K562 (cell line): ENCODE data around the gene DGUOK. TPM values are rescaled to one million over a fixed set of nuclear protein-coding genes. Genes with fewer than 3 reads are reported as not detected.

Experiments
- ATF7 ChIP-seq: fragments of 450-650 bp; IDR thresholded peaks from 2 replicates; pipeline ENCODE4 v1.7.1; 2014; ENCODE audit warnings: mild to moderate bottlenecking, moderate library complexity
- E2F1 ChIP-seq: sonication (generic); formaldehyde crosslinking; IDR thresholded peaks from 2 replicates; pipeline ENCODE4 v1.8.1; 2023; ENCODE audit warnings: mild to moderate bottlenecking, missing genetic modification reagents, moderate library complexity
- FIP1L1 ChIP-seq: fragments of 200-400 bp; formaldehyde crosslinking; IDR thresholded peaks from 2 replicates; pipeline ENCODE4 v1.6.1; 2018; ENCODE audit warnings: mild to moderate bottlenecking, low read depth, low read length; ENCODE audit not compliant: poor library complexity, severe bottlenecking
- HOXB6 ChIP-seq: fragments of 250-450 bp; sonication (Bioruptor Pico); IDR thresholded peaks from 2 replicates; pipeline ENCODE4 v1.5.1; 2022; ENCODE audit warnings: mild to moderate bottlenecking, borderline replicate concordance
- IRF1 ChIP-seq: sonication (generic); formaldehyde crosslinking; IDR thresholded peaks from 2 replicates; pipeline ENCODE4 v1.8.0; 2022; ENCODE audit warnings: missing genetic modification reagents, mild to moderate bottlenecking, borderline replicate concordance
- KLF16 ChIP-seq: IDR thresholded peaks from 2 replicates; pipeline ENCODE4 v1.6.1; 2016; ENCODE audit warnings: antibody characterized with exemption
- LARP7 ChIP-seq: fragments of 450-650 bp; IDR thresholded peaks from 2 replicates; pipeline ENCODE4 v1.6.1; 2016
- NFE2L1 ChIP-seq: fragments of 450-650 bp; IDR thresholded peaks from 2 replicates; pipeline ENCODE4 v1.6.1; 2016; ENCODE audit warnings: missing genetic modification characterization, low read depth, mild to moderate bottlenecking, missing compliant biosample characterization, moderate library complexity, borderline replicate concordance
- POLR2AphosphoS5 ChIP-seq: IDR thresholded peaks from 2 replicates; pipeline ENCODE4 v1.6.1; 2011; ENCODE audit warnings: mild to moderate bottlenecking, low read depth, low read length, moderate library complexity; ENCODE audit not compliant: control insufficient read depth, insufficient read depth
- RFX7 ChIP-seq: fragments of 250-450 bp; sonication (Bioruptor Pico); IDR thresholded peaks from 2 replicates; pipeline ENCODE4 v1.5.1; 2021; ENCODE audit warnings: mild to moderate bottlenecking
- SIX5 ChIP-seq, 2 experiments: IDR thresholded peaks; 2 replicates each; pipeline ENCODE4 v1.6.1; 2011; ENCODE audit warnings: low read length in 2 of 2, borderline replicate concordance in 1 of 2, low read depth in 1 of 2, mild to moderate bottlenecking in 1 of 2, moderate library complexity in 1 of 2; ENCODE audit not compliant: insufficient read depth in 1 of 2
- SPI1 ChIP-seq: IDR thresholded peaks from 2 replicates; pipeline ENCODE4 v1.6.1; 2011; ENCODE audit warnings: low read depth, low read length, control low read depth, borderline replicate concordance
- SRF ChIP-seq, 2 experiments: fragments of 250-450, 450-650 bp in 1 of 2; sonication (Bioruptor Pico) in 1 of 2; sonication (generic) in 1 of 2; formaldehyde crosslinking; IDR thresholded peaks; 2 replicates each; pipeline versions ENCODE4 v1.5.0 to v1.5.1; 2020 to 2022; ENCODE audit warnings: mild to moderate bottlenecking in 1 of 2, missing genetic modification reagents in 1 of 2
- ZHX1 ChIP-seq: fragments of 150-350 bp; conservative IDR thresholded peaks from 2 replicates; pipeline ENCODE4 v1.6.1; 2014; ENCODE audit warnings: low read length
- ZSCAN32 ChIP-seq: fragments of 450-650 bp; formaldehyde crosslinking; IDR thresholded peaks from 2 replicates; pipeline ENCODE4 v1.4.0; 2020; ENCODE audit warnings: mild to moderate bottlenecking, moderate library complexity
- polyA plus RNA-seq, 8 experiments: library from polyadenylated mRNA; depleted of rRNA in 4 of 8; stranded (reverse) in 5 of 8; unstranded in 3 of 8; fragments of >200 nt; fragmentation: Nextera tagmentation in 2 of 8; fragmentation: Illumina TruSeq in 1 of 8; extraction: Ambion mirVana in 2 of 8; extraction: Trizol in 1 of 8; gene quantifications; 2 replicates each; pipeline versions ENCODE4 v1.2.1 to v1.2.3, GENCODE V29; 2011 to 2014; ENCODE audit warnings: inconsistent platforms in 1 of 8, missing spikeins in 1 of 8
- total RNA-seq, 7 experiments: library from RNA; depleted of rRNA in 6 of 7; stranded (reverse); fragments of >200 nt in 6 of 7; fragmentation: Illumina TruSeq in 2 of 7; extraction: Trizol in 2 of 7; gene quantifications; 2 replicates each; pipeline versions ENCODE4 v1.2.1 to v1.2.3, GENCODE V29; 2011 to 2021; ENCODE audit warnings: low replicate concordance in 1 of 7

DGUOK gene
- total and polyA plus RNA-seq, 9 of the 15 experiments (the other 6 are each of a cell fraction or from before 2014, with no cell fraction given), result 67.0 to 288 (median 126) TPM

GRCh38 chr2:73926493-73927327 is at the start of gene DGUOK (continued):
- TF ChIP-seq E2F1 (CRISPR knock-in tag) (peak; percentile 72; the same call in 1 of the 2 replicates), SPI1 (peak; percentile 97), HOXB6 (CRISPR knock-in tag) (no peak), FIP1L1 (peak; percentile 30), KLF16 (no peak), ATF7 (peak; percentile 91), NFE2L1 (tag) (no peak), SIX5 (IDR thresholded peaks at IDR 0.05; ENCODE audit: borderline replicate concordance in 1 of 2, insufficient read depth in 1 of 2, low read depth in 1 of 2, low read length in 2 of 2) (0 out of 4 replicates have a peak, but pooled peaks of 1 of the 2 experiments have one; percentile 15), ZSCAN32 (no peak), SRF (CRISPR knock-in tag; IDR thresholded peaks at IDR 0.05) (no peak), RFX7 (CRISPR knock-in tag) (no peak), POLR2AphosphoS5 (peak; percentile 91), IRF1 (CRISPR knock-in tag) (0 out of 2 replicates have a peak, but pooled peaks have one; percentile 59), ZHX1 (no peak; the same call in 1 of the 2 replicates), LARP7 (no peak)
